Smooth muscle cell (in vitro differentiated cells): ENCODE measurements around the gene ENKUR. TPM values are rescaled to one million over a fixed set of nuclear protein-coding genes. Genes with fewer than 3 reads are reported as not detected.

Source experiments
- DNase-seq: peaks from one replicate; lab custom pipeline; 2025; ENCODE audit not compliant: unreplicated experiment; lab: John Stamatoyannopoulos, UW
- H2AFZ ChIP-seq: fragments of 200-600 bp; sonication (generic); 2 replicates; pipeline ENCODE4 v1.6.0; 2016; ENCODE audit warnings: antibody characterized with exemption, low read depth, mild to moderate bottlenecking
- H3F3A ChIP-seq: fragments of 200-600 bp; sonication (generic); 2 replicates; pipeline ENCODE4 v1.6.0; 2017; ENCODE audit warnings: antibody characterized with exemption, low read depth
- H3K27ac ChIP-seq: fragments of 200-600 bp; sonication (generic); 2 replicates; pipeline ENCODE4 v1.5.1; 2016; ENCODE audit warnings: low read depth, mild to moderate bottlenecking
- H3K27me3 ChIP-seq: fragments of 200-600 bp; sonication (generic); 2 replicates; pipeline ENCODE4 v1.6.1; 2016; ENCODE audit warnings: low read depth, mild to moderate bottlenecking
- H3K36me3 ChIP-seq: fragments of 200-600 bp; sonication (generic); 2 replicates; pipeline ENCODE4 v1.5.1; 2016; ENCODE audit warnings: low read depth
- H3K4me1 ChIP-seq: fragments of 200-600 bp; sonication (generic); 2 replicates; pipeline ENCODE4 v1.5.1; 2016; ENCODE audit warnings: low read depth
- H3K4me2 ChIP-seq: fragments of 200-600 bp; sonication (generic); 2 replicates; pipeline ENCODE4 v1.6.0; 2016; ENCODE audit warnings: mild to moderate bottlenecking
- H3K4me3 ChIP-seq: fragments of 200-600 bp; sonication (generic); 2 replicates; pipeline ENCODE4 v1.5.1; 2016; ENCODE audit warnings: mild to moderate bottlenecking
- H3K79me2 ChIP-seq: fragments of 200-600 bp; sonication (generic); 2 replicates; pipeline ENCODE4 v1.6.0; 2016; ENCODE audit warnings: low read depth, mild to moderate bottlenecking
- H3K9ac ChIP-seq: fragments of 200-600 bp; sonication (generic); 2 replicates; pipeline ENCODE4 v1.6.0; 2016; ENCODE audit warnings: low read depth
- H3K9me3 ChIP-seq: fragments of 200-600 bp; sonication (generic); replicated peaks from 2 replicates; pipeline ENCODE4 v1.5.1; 2016; ENCODE audit warnings: low read depth
- H4K20me1 ChIP-seq: fragments of 200-600 bp; sonication (generic); 2 replicates; pipeline ENCODE4 v1.6.0; 2016; ENCODE audit warnings: low read depth
- CTCF ChIP-seq: fragments of 200-600 bp; sonication (generic); IDR thresholded peaks from 2 replicates; pipeline ENCODE4 v1.5.1; 2017; ENCODE audit warnings: borderline replicate concordance, mild to moderate bottlenecking, antibody characterized with exemption; ENCODE audit not compliant: insufficient read depth, poor library complexity, severe bottlenecking
- WGBS: methylation state at CpG from one replicate; pipeline ENCODE4 v1.1.7; 2016; ENCODE audit warnings: low lambda C conversion rate; 5-methylcytosine and 5-hydroxymethylcytosine counted together
- polyA plus RNA-seq: library from polyadenylated mRNA; unstranded; fragments of >200 nt; fragmentation: Nextera tagmentation; extraction: Ambion mirVana; gene quantifications from 2 replicates; pipeline ENCODE4 v1.2.1, GENCODE V29; 2016
- total RNA-seq: library from RNA; depleted of rRNA; stranded (reverse); fragments of >200 nt; gene quantifications from 2 replicates; pipeline ENCODE4 v1.2.3, GENCODE V29; 2014

Gene ENKUR
- total and polyA plus RNA-seq, 2 experiments from 2014 or later, result 0.58 TPM; not detected in 1

GRCh38 chr10:25048450-25048849 is 32.5 kb upstream of the ENKUR start:
- H2AFZ ChIP-seq, result no peak overlapping the region
- WGBS, result 87% methylated on average over 5 of the region's 5 CpGs
- H3F3A ChIP-seq, result no peaks in the 10 kb centered on the region
- no peak for TF ChIP-seq CTCF
- H3K9ac ChIP-seq, result no peak overlapping the region
- DNase-seq, result no peak
- no peaks in the 10 kb centered on the region for H3K4me1 ChIP-seq
- no peaks in the 10 kb centered on the region for H3K79me2 ChIP-seq
- peaks cover 5% of the 10 kb centered on the region for H3K9me3 ChIP-seq
- no peak overlapping the region for H3K4me3 ChIP-seq
- H3K27ac ChIP-seq, result no peak overlapping the region
- no peaks in the 10 kb centered on the region for H3K27me3 ChIP-seq
- H4K20me1 ChIP-seq, result no peaks in the 10 kb centered on the region
- no peak overlapping the region for H3K4me2 ChIP-seq
- H3K36me3 ChIP-seq, result no peaks in the 10 kb centered on the region

- TF ChIP-seq CTCF, result no peak
Observed at GRCh38 chr10:25047591-25048301, 31.8 kb upstream of the ENKUR start.

GRCh38 chr10:25047088-25047487 is 31.1 kb upstream of the ENKUR start:
- Histone ChIP-seq H3F3A (no peaks in the 10 kb centered on the region), H3K4me2 (peak overlapping the region; percentile 11), H3K9me3 (peaks cover 5% of the 10 kb centered on the region), H4K20me1 (no peaks in the 10 kb centered on the region), H3K27ac (no peak overlapping the region), H3K4me1 (no peaks in the 10 kb centered on the region), H3K9ac (no peak overlapping the region), H2AFZ (no peak overlapping the region), H3K27me3 (no peaks in the 10 kb centered on the region), H3K79me2 (no peaks in the 10 kb centered on the region), H3K4me3 (no peak overlapping the region), H3K36me3 (no peaks in the 10 kb centered on the region)
- DNase-seq, result no peak
- no peak for TF ChIP-seq CTCF
- WGBS, result 77% methylated on average over 2 of the region's 2 CpGs

More at GRCh38 chr10:25047591-25048301, 31.8 kb upstream of the ENKUR start:
- 51% methylated on average over 4 of the region's 4 CpGs for WGBS
- Histone ChIP-seq H3F3A (no peaks in the 10 kb centered on the region), H4K20me1 (no peaks in the 10 kb centered on the region), H2AFZ (no peak overlapping the region), H3K27ac (no peak overlapping the region), H3K79me2 (no peaks in the 10 kb centered on the region), H3K4me1 (no peaks in the 10 kb centered on the region), H3K27me3 (no peaks in the 10 kb centered on the region), H3K9me3 (peaks cover 5% of the 10 kb centered on the region), H3K36me3 (no peaks in the 10 kb centered on the region), H3K4me3 (no peak overlapping the region), H3K4me2 (peak overlapping the region; percentile 11), H3K9ac (no peak overlapping the region)
- DNase-seq, result no peak

GRCh38 chr10:25046641-25047040 is 30.7 kb upstream of the ENKUR start:
- no peak overlapping the region for H2AFZ ChIP-seq
- H3K4me1 ChIP-seq, result no peaks in the 10 kb centered on the region
- no peak overlapping the region for H3K27ac ChIP-seq
- no peak overlapping the region for H3K4me3 ChIP-seq
- no peaks in the 10 kb centered on the region for H3K27me3 ChIP-seq
- no peak for DNase-seq
- no peak overlapping the region for H3K9ac ChIP-seq
- peaks cover 5% of the 10 kb centered on the region for H3K9me3 ChIP-seq
- no peaks in the 10 kb centered on the region for H4K20me1 ChIP-seq
- H3K36me3 ChIP-seq, result no peaks in the 10 kb centered on the region
- WGBS, result 91% methylated on average over 1 of the region's 1 CpG
- H3K79me2 ChIP-seq, result no peaks in the 10 kb centered on the region
- no peaks in the 10 kb centered on the region for H3F3A ChIP-seq
- TF ChIP-seq CTCF, result no peak
- no peak overlapping the region for H3K4me2 ChIP-seq
